ENCODE measurements around the gene BEX3.

- TF ChIP-seq POLR2AphosphoS5 (IDR thresholded peaks at IDR 0.05; ENCODE audit: borderline replicate concordance, low read depth, low read length) (no peak), EZH2 (IDR thresholded peaks at IDR 0.05) (no peak), FOXP2 (optimal IDR thresholded peaks at IDR 0.05; ENCODE audit: control extremely low read depth, extremely low read length, insufficient read depth) (no peak)
These were observed 14.5 kb upstream of the BEX3 start for GRCh38 chrX:103361798-103362197.

Measured in SK-N-MC (cell line).